Activated CD4-positive, CD25-positive, alpha-beta regulatory T cell treated with anti-CD3 and anti-CD28 coated beads, Interleukin-2, amount 50 U/mL, for 24 hours (primary cell): Measurements from ENCODE around the gene MGAT3.
A peak's percentile ranks its signal among the peaks of the same experiment; 100 is the strongest.

Experiments
- ATAC-seq, 2 donors: fragments of 150-1000 bp; cut with Tn5 transposase; one replicate each; pipeline ENCODE4 v1.10.0; 2021; ENCODE audit warnings: mild to moderate bottlenecking in 1 of 2, moderate library complexity in 1 of 2

Gene MGAT3

DNA sequence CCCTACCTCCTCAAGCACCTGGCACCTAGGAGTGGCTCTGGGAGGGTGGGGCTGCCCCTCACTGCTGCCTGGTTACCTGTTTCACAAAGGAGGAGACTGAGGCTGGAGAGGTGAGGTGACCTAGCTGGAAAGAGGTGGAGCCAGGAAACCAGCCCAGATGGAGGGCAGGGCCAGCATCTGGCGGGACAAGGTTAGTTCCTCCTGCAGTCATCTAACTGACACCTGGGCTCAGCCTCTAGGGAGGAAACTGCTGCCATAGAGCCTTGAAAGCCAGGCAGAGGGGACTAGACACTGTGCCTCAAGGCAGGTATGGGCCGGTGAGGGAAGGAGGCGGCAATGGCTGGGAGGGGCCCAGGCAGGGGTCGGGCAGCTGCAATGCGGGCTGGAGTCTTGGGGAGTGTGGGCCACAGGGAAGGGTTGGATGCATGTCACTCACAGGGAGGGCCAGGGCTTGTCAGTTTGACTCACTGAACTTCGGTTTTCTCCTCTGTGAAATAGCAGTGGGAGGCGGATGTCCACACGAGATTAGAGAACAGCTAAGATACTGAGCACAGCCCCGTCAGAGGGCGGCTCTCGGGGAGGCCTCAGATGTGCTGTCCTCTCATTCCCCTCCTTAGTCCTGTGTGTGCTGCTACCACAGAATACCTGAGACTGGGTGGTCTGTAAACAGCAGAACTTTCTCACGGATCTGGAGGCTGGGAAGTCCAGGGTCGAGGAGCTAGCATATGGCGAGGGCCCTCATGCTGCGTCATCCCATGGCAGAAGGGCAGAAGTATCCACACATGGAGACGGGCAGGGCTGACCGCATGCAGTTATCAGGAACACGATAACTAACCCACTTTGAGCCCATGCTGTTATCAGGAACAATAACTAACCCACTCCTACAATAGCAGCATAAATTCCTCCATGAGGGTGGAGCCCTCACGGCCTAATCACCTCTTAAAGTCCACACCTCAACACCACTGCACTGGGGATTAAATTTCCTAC, 16.1 kb downstream of the MGAT3 start:
- ATAC-seq = no peak

DNA sequence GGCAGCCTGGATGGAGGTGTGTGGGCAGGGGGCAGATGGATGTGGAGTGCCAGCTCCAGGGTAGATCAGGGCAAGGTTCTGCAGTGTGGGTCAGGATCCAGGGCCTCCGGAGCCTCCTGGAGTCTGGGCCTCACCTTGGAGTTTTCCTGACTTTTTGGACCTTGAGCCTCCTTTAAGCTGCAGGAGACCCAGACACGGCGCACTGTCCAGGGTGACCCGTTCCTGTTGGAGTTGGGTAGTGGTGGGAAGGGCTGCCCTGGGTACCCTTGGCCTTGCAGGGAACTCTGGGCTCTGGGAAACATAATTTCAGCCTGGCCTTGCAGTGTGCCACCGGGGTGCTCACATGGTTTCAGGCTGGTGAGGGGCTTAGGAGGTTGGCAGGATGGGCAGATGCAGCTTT, 17.0 kb downstream of the MGAT3 start:
- no peak for ATAC-seq

DNA sequence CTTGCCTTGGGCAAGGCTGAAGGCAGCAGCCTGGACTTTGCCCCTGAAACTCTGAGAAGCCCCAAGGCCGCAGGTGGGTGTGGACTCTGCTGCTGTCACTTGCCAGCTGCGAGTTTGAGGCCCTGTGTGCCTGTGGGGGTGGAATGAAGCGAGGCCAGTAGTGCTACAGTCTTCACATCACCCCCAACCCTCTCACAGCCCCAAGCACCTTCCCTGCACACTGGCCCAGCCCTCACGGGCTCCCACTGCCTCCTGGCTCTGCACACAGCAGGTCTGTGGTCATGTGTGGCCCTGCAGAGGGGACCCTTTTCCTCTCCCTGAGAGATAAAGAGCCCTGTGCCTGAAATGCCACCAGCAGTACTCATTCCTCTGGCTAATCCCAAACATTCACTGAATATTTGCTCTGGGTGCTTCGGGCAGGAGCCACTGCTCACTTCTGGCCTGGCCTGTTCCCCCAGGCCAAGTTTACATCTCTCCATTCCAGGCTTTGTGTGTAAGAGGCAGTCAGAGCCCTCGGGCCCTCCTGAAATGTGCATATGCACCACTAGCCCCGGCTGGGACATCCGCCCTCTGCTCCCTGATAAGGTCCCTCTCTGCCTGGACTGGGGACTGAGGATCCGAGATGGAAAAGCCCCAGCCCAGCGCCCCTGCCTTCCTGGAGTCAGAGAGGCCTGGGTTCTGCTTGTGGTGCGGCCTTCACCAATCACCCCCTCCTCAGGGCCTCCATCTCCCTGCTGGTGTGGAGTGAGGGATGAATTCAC, 17.7 kb downstream of the MGAT3 start:
- no peak for ATAC-seq

DNA sequence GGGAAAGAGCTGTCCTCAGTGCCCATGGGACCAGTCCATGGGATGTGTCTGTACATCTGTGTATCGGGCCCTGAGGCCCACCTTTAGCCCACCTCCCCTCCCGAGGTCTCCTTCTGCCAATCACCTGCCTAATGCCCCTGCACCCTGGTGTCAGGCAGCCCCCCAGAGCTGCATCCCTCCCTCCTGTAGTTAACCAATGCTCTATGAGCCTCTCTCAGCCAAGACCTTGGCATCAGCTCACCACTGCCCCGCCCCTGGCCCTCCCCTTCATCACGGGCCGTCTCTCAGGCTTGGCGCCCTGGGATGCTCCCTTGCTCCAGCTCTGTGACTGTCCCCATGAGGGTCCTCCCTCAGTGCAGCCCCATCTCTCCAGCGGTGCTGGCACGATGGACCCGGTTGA, 18.5 kb downstream of the MGAT3 start:
- no peak for ATAC-seq

DNA sequence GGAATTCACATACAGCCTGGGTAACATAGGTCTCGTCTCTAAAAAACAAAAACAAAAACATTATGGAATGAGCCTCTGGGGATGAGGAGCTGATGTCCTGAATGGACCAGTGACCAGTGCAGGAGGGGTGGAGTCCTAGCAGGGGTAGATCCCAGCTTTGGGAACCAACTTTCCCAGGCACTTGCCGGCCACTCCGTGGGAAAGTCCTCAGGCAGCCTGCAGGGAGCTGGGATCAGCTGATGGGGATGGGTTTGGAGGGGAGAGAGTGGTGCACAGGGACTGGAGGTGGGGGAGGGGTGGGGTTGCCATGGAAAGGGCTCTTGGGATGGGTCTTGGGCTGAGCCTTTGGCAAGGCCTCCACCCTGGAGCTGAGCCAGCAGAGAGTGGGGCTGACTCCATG, 19.1 kb downstream of the MGAT3 start:
- ATAC-seq = no peak

DNA sequence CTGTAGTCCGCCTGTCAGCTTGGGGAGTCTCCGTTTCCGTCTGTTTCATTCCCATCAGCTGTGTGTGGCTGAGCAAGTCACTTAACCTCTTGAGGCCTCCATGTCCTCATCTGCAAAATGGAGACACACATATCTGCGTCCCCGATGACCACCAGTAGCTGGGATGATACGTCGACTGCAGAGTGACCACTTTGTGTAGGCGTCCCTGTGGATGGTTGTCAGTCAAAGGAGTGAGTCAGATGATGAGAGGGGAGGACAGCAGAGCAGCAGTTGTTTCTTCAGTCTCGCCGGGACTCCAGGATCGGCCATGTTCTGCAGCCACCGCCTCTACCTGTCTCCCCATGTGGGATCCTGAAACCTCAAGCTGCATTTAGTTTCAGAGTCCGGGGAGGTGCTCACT, 19.9 kb downstream of the MGAT3 start:
- ATAC-seq = no peak

DNA sequence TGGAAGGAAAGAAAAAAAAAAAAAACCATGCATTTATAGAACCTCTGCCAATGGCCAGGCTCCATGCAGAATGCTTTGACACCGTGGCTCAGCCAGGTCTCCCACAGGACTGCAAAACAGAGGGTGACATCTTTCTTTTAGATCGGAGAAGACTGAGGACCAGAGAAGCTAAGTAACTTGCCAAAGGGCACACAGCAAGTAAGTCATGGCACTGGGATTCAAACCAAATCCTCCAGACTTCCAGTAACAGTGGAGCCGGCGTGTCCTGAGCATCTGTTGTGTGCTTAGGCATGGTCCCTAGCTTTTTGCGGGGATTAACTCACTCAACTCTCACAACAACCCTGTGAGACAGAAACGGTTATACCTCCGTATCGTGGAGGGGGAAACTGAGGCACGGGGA, 20.7 kb downstream of the MGAT3 start:
- no peak for ATAC-seq

DNA sequence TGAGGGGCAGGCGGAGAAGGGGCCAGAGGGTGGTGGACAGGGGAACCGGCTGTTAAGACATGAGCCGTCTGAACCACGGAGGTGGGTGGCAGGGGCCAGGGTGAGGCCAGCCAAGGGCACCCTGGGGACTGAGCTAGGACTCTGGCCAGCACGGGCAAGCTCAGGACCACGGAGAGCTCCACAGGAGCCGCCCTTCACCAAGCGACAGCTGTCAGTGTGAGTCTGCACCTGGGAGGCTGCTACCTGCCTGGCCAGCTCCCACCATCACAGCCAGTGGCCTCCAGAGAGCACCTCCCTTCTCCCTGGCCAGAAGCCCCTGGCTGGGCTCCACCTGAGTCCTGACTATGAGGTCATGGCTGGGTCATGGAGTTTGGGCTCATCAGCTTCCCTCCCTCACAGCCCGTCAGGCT, 21.6 kb downstream of the MGAT3 start:
- no peak for ATAC-seq

DNA sequence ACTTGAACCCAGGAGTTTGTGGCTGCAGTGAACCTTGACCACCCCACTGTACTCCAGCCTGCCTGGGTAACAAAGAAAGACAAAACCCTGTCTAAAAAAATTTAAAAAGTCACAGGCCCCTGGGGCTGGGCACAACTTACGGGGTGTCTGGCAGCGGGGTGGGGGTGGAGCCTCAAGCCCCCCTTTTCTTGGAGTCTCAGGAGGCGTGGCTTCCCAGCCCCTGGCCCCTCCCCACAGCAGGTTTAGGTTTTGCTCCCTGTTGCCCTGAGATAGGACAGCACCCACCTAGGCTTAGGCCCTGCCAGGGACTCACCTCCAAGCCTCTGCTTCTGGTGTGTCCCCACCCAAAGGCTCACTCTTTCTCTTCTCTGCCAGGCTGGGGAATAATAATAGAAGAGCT, 22.4 kb downstream of the MGAT3 start:
- ATAC-seq = no peak

DNA sequence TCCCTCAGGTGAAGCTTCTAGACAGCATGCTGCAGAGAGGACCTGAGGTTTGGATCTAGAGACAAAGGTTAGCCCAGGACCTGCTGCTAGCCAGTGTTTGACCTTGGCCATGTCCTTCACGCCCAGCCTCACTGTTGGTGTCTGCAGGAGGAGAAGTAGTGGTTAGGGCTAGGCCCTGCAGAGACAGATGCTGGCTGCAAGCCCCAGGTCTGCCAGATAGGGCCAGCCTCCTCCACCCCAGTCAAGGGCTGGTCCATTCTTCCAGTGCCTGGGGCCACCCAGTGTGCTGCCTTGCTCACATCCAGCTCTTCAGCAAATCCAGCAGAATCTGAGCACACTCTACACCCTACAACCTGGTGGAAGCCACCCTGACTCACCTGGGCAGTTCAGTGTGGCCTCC, 23.7 kb downstream of the MGAT3 start:
- no peak for ATAC-seq

DNA sequence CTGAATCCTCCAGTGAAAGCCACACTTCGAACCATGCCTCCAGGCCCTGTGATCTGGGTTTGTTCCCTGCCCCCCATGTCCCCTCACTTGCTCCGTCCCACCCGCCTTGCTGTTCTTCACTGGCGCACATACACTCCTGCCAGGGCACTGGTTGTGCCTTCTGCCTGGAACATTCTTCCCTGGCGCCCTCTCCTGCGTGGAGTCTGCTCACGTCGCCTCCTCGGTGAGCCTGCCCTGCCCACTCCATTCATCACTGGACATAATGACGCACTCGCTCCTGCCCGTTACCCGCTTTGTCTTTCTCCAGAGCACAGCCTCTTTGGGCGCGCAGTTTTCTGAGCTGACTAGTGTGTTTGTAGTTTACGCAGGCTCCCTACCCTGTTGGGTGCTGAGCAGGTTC, 24.2 kb downstream of the MGAT3 start:
- ATAC-seq = no peak

DNA sequence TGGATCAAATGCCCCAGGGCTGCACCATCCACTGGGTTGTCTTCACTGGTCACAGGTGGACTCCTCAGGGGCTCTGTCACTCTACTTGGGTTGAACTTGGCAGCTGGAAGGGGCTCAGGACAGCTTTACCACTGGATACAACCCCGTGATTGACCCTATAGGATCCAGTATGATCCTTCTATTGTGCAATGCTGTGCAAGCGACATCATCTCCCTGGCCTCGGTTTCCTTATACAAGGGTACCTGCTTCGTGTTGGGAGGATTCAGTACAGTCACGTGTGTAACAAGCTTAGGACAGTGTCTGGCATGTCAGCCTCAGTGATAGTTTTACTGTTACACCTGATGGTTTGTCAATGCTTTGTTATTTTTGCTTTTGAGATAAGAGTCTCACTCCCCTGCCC, 24.8 kb downstream of the MGAT3 start:
- no peak for ATAC-seq

DNA sequence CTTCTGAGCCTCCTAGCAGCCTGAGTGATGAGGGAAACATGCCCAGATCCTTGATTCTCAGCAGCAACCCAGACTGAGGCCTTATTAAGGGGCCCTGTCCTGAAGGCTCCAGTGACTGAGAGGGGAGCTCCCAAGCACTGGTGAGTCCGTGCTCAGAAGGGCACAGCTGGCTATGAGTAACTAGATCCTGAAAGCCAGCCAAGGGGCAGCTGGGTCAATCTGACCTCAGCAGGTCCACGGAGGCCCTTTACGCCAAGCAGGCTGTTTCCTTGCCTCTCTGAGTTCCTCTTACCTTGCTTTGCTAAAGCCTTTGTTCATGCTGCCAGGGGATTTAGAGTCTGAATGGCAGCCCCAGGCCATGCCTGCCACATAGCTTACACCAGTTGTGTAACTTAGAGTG, 26.0 kb downstream of the MGAT3 start:
- ATAC-seq = no peak

DNA sequence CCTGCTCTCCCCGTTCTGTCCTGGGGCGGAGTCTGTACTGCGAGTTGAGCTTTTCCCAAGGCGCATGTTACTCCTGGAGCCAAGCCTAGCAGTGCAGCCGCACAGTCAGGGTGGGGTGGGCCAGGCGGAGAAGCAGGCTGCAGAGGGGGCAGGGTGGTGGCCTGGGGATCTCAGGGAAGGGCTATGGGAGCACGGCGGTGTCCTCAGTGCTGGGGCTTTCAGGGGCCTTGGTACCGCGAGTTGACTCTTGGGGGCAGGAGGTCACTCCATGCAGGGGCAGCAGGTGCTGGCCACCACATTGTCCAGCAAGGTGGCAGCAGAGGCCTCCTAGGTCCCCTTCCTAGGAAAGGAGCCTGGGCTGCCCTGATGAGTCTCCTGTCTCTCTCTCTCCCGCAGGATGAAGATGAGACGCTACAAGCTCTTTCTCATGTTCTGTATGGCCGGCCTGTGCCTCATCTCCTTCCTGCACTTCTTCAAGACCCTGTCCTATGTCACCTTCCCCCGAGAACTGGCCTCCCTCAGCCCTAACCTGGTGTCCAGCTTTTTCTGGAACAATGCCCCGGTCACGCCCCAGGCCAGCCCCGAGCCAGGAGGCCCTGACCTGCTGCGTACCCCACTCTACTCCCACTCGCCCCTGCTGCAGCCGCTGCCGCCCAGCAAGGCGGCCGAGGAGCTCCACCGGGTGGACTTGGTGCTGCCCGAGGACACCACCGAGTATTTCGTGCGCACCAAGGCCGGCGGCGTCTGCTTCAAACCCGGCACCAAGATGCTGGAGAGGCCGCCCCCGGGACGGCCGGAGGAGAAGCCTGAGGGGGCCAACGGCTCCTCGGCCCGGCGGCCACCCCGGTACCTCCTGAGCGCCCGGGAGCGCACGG, 30.4 kb downstream of the MGAT3 start:
- ATAC-seq = no peak

DNA sequence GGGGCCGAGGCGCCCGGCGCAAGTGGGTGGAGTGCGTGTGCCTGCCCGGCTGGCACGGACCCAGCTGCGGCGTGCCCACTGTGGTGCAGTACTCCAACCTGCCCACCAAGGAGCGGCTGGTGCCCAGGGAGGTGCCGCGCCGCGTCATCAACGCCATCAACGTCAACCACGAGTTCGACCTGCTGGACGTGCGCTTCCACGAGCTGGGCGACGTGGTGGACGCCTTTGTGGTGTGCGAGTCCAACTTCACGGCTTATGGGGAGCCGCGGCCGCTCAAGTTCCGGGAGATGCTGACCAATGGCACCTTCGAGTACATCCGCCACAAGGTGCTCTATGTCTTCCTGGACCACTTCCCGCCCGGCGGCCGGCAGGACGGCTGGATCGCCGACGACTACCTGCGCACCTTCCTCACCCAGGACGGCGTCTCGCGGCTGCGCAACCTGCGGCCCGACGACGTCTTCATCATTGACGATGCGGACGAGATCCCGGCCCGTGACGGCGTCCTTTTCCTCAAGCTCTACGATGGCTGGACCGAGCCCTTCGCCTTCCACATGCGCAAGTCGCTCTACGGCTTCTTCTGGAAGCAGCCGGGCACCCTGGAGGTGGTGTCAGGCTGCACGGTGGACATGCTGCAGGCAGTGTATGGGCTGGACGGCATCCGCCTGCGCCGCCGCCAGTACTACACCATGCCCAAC, 31.2 kb downstream of the MGAT3 start:
- no peak for ATAC-seq

DNA sequence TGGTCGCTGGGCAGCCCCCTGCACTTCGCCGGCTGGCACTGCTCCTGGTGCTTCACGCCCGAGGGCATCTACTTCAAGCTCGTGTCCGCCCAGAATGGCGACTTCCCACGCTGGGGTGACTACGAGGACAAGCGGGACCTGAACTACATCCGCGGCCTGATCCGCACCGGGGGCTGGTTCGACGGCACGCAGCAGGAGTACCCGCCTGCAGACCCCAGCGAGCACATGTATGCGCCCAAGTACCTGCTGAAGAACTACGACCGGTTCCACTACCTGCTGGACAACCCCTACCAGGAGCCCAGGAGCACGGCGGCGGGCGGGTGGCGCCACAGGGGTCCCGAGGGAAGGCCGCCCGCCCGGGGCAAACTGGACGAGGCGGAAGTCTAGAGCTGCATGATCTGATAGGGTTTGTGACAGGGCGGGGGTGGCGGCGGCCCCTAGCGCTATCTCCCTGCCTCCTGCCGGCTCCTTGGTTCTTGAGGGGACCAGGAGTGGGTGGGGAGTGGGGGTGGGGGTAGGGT, 31.8 kb downstream of the MGAT3 start:
- no peak for ATAC-seq

DNA sequence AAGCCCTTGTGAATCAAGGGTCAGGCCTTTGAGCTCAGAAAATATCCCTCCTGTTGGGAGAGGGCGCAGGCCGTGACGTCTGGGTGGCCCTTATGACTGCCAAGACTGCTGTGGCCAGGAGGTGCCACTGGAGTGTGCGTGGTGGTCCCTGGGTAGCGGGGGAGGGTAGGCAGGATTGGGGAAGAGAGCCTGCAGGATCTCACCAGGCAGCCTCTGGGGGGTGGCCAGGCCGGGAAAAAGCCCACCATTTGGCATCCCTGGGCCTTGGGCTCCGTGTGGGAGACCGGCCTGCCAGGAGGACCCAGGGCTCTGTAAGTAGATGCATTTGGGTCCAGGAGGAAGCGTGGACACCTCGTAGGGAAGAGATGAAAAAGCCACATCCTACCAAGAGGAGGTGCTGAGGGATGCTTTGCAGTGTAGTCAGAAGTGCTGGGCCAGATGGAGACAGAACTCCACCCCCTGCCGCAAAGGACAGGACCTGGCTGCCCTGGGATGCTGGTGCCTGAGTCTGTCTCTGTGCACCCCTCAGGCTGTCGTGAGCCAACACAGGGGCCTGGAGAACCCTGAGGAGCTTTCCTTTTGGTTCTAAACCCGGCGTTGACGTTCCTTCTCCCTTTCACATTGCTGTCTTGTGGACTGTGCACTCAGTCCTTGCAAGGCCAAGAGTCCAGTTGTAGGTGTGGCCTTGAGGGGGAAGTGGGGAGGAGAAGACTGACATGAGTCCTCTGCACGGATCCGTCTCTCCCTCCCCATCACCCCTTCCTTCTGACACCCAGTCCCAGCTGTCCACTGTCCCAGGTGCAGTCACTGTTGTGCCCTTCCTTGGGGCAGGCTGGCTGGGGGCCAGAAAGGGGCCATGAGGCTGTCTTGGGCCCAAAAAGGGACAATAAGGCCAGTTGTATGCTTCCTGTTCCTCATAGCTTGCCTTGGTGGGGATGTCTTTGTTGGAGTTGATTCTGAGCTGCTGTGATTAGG, 32.6 kb downstream of the MGAT3 start:
- no peak for ATAC-seq

DNA sequence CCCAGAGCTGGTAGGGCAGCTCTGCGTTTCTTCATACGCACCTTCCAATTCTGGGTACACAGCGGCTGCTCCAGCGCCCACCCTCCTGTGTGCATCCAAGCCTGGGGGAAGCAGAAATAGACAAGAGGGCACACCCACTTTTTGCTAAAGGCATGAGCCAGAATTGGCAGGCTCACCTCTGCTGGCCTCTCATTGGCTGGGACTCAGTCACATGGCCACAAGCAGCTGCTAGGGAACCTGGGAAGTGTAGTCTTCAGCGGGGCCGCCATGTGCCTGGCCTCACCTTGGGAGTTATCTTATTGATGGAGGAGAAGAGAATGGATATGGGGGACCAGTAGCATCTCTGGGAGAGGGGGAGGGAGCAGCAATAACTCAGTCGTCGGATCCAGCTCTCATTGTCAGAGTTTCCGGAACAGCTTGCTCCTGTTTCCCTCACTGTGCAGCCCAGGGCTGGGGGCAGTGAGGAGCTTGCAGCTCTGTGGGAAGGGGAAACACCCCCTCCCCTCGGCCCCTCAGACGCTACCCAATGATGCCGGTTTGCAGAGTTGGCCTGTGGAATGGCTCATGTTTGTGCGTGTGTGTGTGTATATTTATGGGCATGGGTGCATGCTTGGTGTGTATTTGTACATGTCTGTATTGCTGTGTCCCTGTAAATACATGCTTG, 33.5 kb downstream of the MGAT3 start:
- ATAC-seq = peak; percentile 99

DNA sequence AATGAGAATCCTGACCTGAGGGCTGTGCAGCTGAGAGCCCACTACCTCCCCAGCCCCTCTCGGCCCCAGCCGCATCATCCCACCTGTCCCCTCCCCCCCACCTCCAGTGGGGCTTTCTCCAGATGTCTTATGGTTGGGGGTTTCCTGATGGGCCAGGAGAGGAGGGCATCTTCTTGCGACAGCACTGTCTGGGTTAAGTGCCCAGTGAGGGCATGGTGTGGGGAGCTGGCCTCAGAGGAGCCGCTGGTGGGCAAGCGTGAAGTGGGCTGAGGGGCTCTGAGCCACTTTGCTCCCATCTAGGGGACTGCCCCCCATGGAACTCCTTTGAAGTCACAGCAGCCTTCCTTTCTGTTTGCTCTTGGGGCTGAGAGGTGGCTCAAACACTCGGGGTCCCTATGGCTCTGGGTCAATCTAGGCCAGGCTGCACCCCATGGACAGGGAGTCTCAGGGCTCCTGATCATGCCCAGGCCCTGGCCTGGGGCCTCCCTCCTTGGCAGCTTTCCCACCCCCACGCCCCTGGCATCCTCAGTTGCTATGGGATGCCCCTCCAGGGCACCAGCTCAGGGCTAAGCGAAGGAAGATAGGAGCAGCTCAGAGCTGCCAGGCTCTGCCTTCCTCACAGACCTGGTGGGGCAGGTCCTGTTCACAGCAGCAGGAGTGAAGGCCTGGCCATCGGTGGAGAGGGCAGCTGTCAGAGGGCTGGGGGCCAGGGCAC, 34.3 kb downstream of the MGAT3 start:
- no peak for ATAC-seq

DNA sequence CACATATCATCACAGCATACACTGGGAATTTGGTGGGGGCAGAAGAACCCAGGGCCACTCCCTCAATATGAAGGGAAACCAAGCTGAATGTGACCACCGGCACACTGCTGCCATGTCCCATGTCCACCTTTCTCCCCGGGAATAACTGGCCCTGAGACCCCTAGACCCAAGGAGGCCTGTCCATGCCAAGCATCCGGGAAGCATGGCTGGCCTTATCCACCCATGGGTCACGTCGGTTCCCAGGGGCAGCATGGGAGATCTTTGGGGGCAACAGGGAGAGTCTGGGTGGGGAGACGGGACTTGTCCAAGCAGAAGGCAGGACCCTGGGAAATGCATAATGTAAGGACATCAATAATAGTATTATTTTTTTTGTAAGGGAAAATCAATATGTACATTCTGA, 34.9 kb downstream of the MGAT3 start:
- ATAC-seq = no peak
